Medulla oblongata (tissue), 1 donor: ENCODE results near the gene DPF3.

Source experiments
- DNase-seq: peaks from one replicate; pipeline ENCODE4 v3.0.0-alpha.2; 2015; ENCODE audit errors: extremely low spot score

The DPF3 gene

GRCh38 chr14:72646861-72647528, 246.9 kb downstream of the DPF3 start:
- no peak for DNase-seq

GRCh38 chr14:72645706-72646105, 248.2 kb downstream of the DPF3 start:
- no peak for DNase-seq

- no peak for DNase-seq
Measured at GRCh38 chr14:72644758-72645489, 249.0 kb downstream of the DPF3 start.

- no peak for DNase-seq
Measured at GRCh38 chr14:72644038-72644437, 249.9 kb downstream of the DPF3 start.

GRCh38 chr14:72643317-72643801, 250.5 kb downstream of the DPF3 start:
- DNase-seq, result peak; percentile 18

GRCh38 chr14:72640911-72641485, 252.9 kb downstream of the DPF3 start:
- no peak for DNase-seq

- DNase-seq, result no peak
Measured at GRCh38 chr14:72638021-72638420, 255.9 kb downstream of the DPF3 start.

- DNase-seq, result no peak
Measured at GRCh38 chr14:72636871-72637270, 257.0 kb downstream of the DPF3 start.

- no peak for DNase-seq
Measured at GRCh38 chr14:72636094-72636493, 257.8 kb downstream of the DPF3 start.

- no peak for DNase-seq
Measured at GRCh38 chr14:72634691-72635616, 258.9 kb downstream of the DPF3 start.

- DNase-seq, result no peak
Measured at GRCh38 chr14:72633551-72633950, 260.4 kb downstream of the DPF3 start.

- no peak for DNase-seq
Measured at GRCh38 chr14:72632727-72633126, 261.2 kb downstream of the DPF3 start.

- no peak for DNase-seq
Measured at GRCh38 chr14:72631401-72631800, 262.5 kb downstream of the DPF3 start.

- DNase-seq, result no peak
Measured at GRCh38 chr14:72630374-72630773, 263.5 kb downstream of the DPF3 start.

GRCh38 chr14:72629534-72629933, 264.4 kb downstream of the DPF3 start:
- no peak for DNase-seq

- DNase-seq, result no peak
Measured at GRCh38 chr14:72625689-72626088, 268.2 kb downstream of the DPF3 start.

GRCh38 chr14:72621387-72622065, 272.4 kb downstream of the DPF3 start:
- no peak for DNase-seq

GRCh38 chr14:72619881-72620280, 274.0 kb downstream of the DPF3 start:
- DNase-seq, result no peak

GRCh38 chr14:72619111-72619571, 274.8 kb downstream of the DPF3 start:
- no peak for DNase-seq

- no peak for DNase-seq
Measured at GRCh38 chr14:72618424-72618823, 275.5 kb downstream of the DPF3 start.

- peak; percentile 12 for DNase-seq
Measured at GRCh38 chr14:72617391-72618031, 276.4 kb downstream of the DPF3 start.
